IPS-15b (cell line): ENCODE data around the gene PDHX.

Experiments
- H3K27me3 ChIP-seq: one replicate; pipeline ENCODE4 v1.6.1; 2013; ENCODE audit warnings: low read length; ENCODE audit not compliant: control insufficient read depth, insufficient read depth
- H3K36me3 ChIP-seq: one replicate; pipeline ENCODE4 v1.6.1; 2013; ENCODE audit warnings: low read length; ENCODE audit not compliant: control insufficient read depth, insufficient read depth
- H3K4me1 ChIP-seq: one replicate; pipeline ENCODE4 v1.6.1; 2013; ENCODE audit warnings: mild to moderate bottlenecking, low read length; ENCODE audit not compliant: control insufficient read depth, insufficient read depth
- H3K4me3 ChIP-seq: one replicate; pipeline ENCODE4 v1.5.1; 2013; ENCODE audit warnings: low read depth, low read length
- H3K9ac ChIP-seq: one replicate; pipeline ENCODE4 v1.6.1; 2013; ENCODE audit warnings: low read depth, mild to moderate bottlenecking, low read length
- H3K9me3 ChIP-seq: one replicate; pipeline ENCODE4 v1.6.1; 2013; ENCODE audit warnings: mild to moderate bottlenecking, low read length; ENCODE audit not compliant: control insufficient read depth, insufficient read depth

Gene PDHX

GRCh38 chr11:34916015-34916842 is at the start of gene PDHX, which contains the start of gene APIP:
Gene PDHX (plus strand): TSS chr11:34916618. CDS start chr11:34916656, 38 bp downstream.
Gene APIP (minus strand): TSS chr11:34916379. CDS start chr11:34916284, 95 bp downstream.
- no peaks in the 10 kb centered on the region for H3K27me3 ChIP-seq
- H3K9ac ChIP-seq, result peak within 1 kb of the TSS; percentile 97
- H3K36me3 ChIP-seq, result no peaks in the 10 kb centered on the region
- peak within 1 kb of the TSS; percentile 98 for H3K4me3 ChIP-seq
- H3K9me3 ChIP-seq, result no peaks in the 10 kb centered on the region
- no peaks in the 10 kb centered on the region for H3K4me1 ChIP-seq

- H3K9me3 ChIP-seq, result no peaks in the 10 kb centered on the region
- no peaks in the 10 kb centered on the region for H3K27me3 ChIP-seq
- H3K36me3 ChIP-seq, result no peaks in the 10 kb centered on the region
- no peak overlapping the region for H3K9ac ChIP-seq
- H3K4me1 ChIP-seq, result no peaks in the 10 kb centered on the region
- no peak overlapping the region for H3K4me3 ChIP-seq
Measured at GRCh38 chr11:34869425-34869824, 47.0 kb upstream of the PDHX start.

GRCh38 chr11:34870548-34871196 is 45.7 kb upstream of the PDHX start:
- no peaks in the 10 kb centered on the region for H3K36me3 ChIP-seq
- H3K27me3 ChIP-seq, result no peaks in the 10 kb centered on the region
- H3K9ac ChIP-seq, result no peak overlapping the region
- H3K4me1 ChIP-seq, result no peaks in the 10 kb centered on the region
- H3K9me3 ChIP-seq, result no peaks in the 10 kb centered on the region
- no peak overlapping the region for H3K4me3 ChIP-seq

GRCh38 chr11:34874202-34874601 is 42.2 kb upstream of the PDHX start:
- H3K9ac ChIP-seq, result no peak overlapping the region
- no peaks in the 10 kb centered on the region for H3K9me3 ChIP-seq
- no peaks in the 10 kb centered on the region for H3K4me1 ChIP-seq
- H3K4me3 ChIP-seq, result no peak overlapping the region
- H3K36me3 ChIP-seq, result no peaks in the 10 kb centered on the region
- no peaks in the 10 kb centered on the region for H3K27me3 ChIP-seq

GRCh38 chr11:34877375-34877975 is 38.9 kb upstream of the PDHX start:
- Histone ChIP-seq H3K4me3 (no peak overlapping the region), H3K36me3 (no peaks in the 10 kb centered on the region), H3K9me3 (no peaks in the 10 kb centered on the region), H3K9ac (no peak overlapping the region), H3K27me3 (no peaks in the 10 kb centered on the region), H3K4me1 (no peaks in the 10 kb centered on the region)

- no peaks in the 10 kb centered on the region for H3K9me3 ChIP-seq
- H3K4me1 ChIP-seq, result no peaks in the 10 kb centered on the region
- no peak overlapping the region for H3K9ac ChIP-seq
- no peaks in the 10 kb centered on the region for H3K36me3 ChIP-seq
- H3K4me3 ChIP-seq, result no peak overlapping the region
- H3K27me3 ChIP-seq, result no peaks in the 10 kb centered on the region
Measured at GRCh38 chr11:34881900-34882299, 34.5 kb upstream of the PDHX start.

GRCh38 chr11:34886609-34887008 is 29.8 kb upstream of the PDHX start:
- Histone ChIP-seq H3K4me3 (no peak overlapping the region), H3K9me3 (no peaks in the 10 kb centered on the region), H3K36me3 (no peaks in the 10 kb centered on the region), H3K9ac (no peak overlapping the region), H3K4me1 (no peaks in the 10 kb centered on the region), H3K27me3 (no peaks in the 10 kb centered on the region)

- Histone ChIP-seq H3K4me3 (no peak overlapping the region), H3K4me1 (no peaks in the 10 kb centered on the region), H3K9me3 (no peaks in the 10 kb centered on the region), H3K27me3 (no peaks in the 10 kb centered on the region), H3K36me3 (no peaks in the 10 kb centered on the region), H3K9ac (no peak overlapping the region)
Measured at GRCh38 chr11:34887260-34887659, 29.2 kb upstream of the PDHX start.

- no peaks in the 10 kb centered on the region for H3K9me3 ChIP-seq
- no peak overlapping the region for H3K4me3 ChIP-seq
- H3K36me3 ChIP-seq, result no peaks in the 10 kb centered on the region
- no peaks in the 10 kb centered on the region for H3K4me1 ChIP-seq
- no peaks in the 10 kb centered on the region for H3K27me3 ChIP-seq
- no peak overlapping the region for H3K9ac ChIP-seq
Measured at GRCh38 chr11:34890089-34890488, 26.3 kb upstream of the PDHX start.

GRCh38 chr11:34890812-34891211 is 25.6 kb upstream of the PDHX start:
- no peak overlapping the region for H3K9ac ChIP-seq
- H3K9me3 ChIP-seq, result no peaks in the 10 kb centered on the region
- H3K4me1 ChIP-seq, result no peaks in the 10 kb centered on the region
- H3K36me3 ChIP-seq, result no peaks in the 10 kb centered on the region
- H3K27me3 ChIP-seq, result no peaks in the 10 kb centered on the region
- no peak overlapping the region for H3K4me3 ChIP-seq

- no peaks in the 10 kb centered on the region for H3K4me1 ChIP-seq
- no peaks in the 10 kb centered on the region for H3K9me3 ChIP-seq
- no peaks in the 10 kb centered on the region for H3K27me3 ChIP-seq
- no peak overlapping the region for H3K4me3 ChIP-seq
- no peaks in the 10 kb centered on the region for H3K36me3 ChIP-seq
- H3K9ac ChIP-seq, result no peak overlapping the region
Measured at GRCh38 chr11:34891611-34892010, 24.8 kb upstream of the PDHX start.

- Histone ChIP-seq H3K4me1 (no peaks in the 10 kb centered on the region), H3K9ac (no peak overlapping the region), H3K9me3 (peaks cover 5% of the 10 kb centered on the region), H3K36me3 (no peaks in the 10 kb centered on the region), H3K27me3 (no peaks in the 10 kb centered on the region), H3K4me3 (no peak overlapping the region)
Measured at GRCh38 chr11:34893416-34893815, 23.0 kb upstream of the PDHX start.
